ENCODE results near the gene PTPRU. TPM values are rescaled to one million over a fixed set of nuclear protein-coding genes. Genes with fewer than 3 reads are reported as not detected.
"Not testable (repeated sequence)": the region's sequence is repeated elsewhere in the genome, so short reads cannot be mapped to it uniquely, and the experiment has no call there.

Gene PTPRU
- total RNA-seq, 1 donor: 9.4 TPM

- H3K36me3 ChIP-seq (ENCODE audit: insufficient read depth, low read length): no peaks in the 10 kb centered on the region
- H3K4me3 ChIP-seq (ENCODE audit: insufficient read depth, low read length): no peak overlapping the region
- H3K27me3 ChIP-seq (ENCODE audit: insufficient read depth, low read length): no peaks in the 10 kb centered on the region
- H4K20me1 ChIP-seq (ENCODE audit: insufficient read depth, low read length): no peaks in the 10 kb centered on the region
- H3K4me1 ChIP-seq (ENCODE audit: insufficient read depth, low read length): no peaks in the 10 kb centered on the region
- H3K4me2 ChIP-seq (ENCODE audit: insufficient read depth, low read length): no peak overlapping the region
- no peak for TF ChIP-seq CTCF (IDR thresholded peaks at IDR 0.05; ENCODE audit: extremely low read depth, low read depth, low read length)
- peak; percentile 17 for DNase-seq (ENCODE audit: insufficient read length, low spot score, missing footprints)
- H2AFZ ChIP-seq (ENCODE audit: low read length): no peak overlapping the region
- no peaks in the 10 kb centered on the region for H3K9me3 ChIP-seq (ENCODE audit: low read depth, low read length)
- no peaks in the 10 kb centered on the region for H3K79me2 ChIP-seq (ENCODE audit: insufficient read depth, low read length)
- no peak overlapping the region for H3K27ac ChIP-seq (ENCODE audit: low read depth, low read length)
Observed at GRCh38 chr1:29310616-29311180, 74.4 kb downstream of the PTPRU start.

- H3K4me1 ChIP-seq (ENCODE audit: insufficient read depth, low read length): no peaks in the 10 kb centered on the region
- no peaks in the 10 kb centered on the region for H3K27me3 ChIP-seq (ENCODE audit: insufficient read depth, low read length)
- H3K4me2 ChIP-seq (ENCODE audit: insufficient read depth, low read length): no peak overlapping the region
- H4K20me1 ChIP-seq (ENCODE audit: insufficient read depth, low read length): no peaks in the 10 kb centered on the region
- no peak for TF ChIP-seq CTCF (IDR thresholded peaks at IDR 0.05; ENCODE audit: extremely low read depth, low read depth, low read length)
- H3K36me3 ChIP-seq (ENCODE audit: insufficient read depth, low read length): no peaks in the 10 kb centered on the region
- H3K27ac ChIP-seq (ENCODE audit: low read depth, low read length): no peak overlapping the region
- no peaks in the 10 kb centered on the region for H3K79me2 ChIP-seq (ENCODE audit: insufficient read depth, low read length)
- H3K9me3 ChIP-seq (ENCODE audit: low read depth, low read length): no peaks in the 10 kb centered on the region
- H2AFZ ChIP-seq (ENCODE audit: low read length): no peak overlapping the region
- H3K4me3 ChIP-seq (ENCODE audit: insufficient read depth, low read length): no peak overlapping the region
- DNase-seq (ENCODE audit: insufficient read length, low spot score, missing footprints): peak; percentile 62
Observed at GRCh38 chr1:29311352-29312030, 75.2 kb downstream of the PTPRU start.

- Histone ChIP-seq H4K20me1 (ENCODE audit: insufficient read depth, low read length) (no peaks in the 10 kb centered on the region), H3K4me2 (ENCODE audit: insufficient read depth, low read length) (no peak overlapping the region), H3K36me3 (ENCODE audit: insufficient read depth, low read length) (no peaks in the 10 kb centered on the region), H3K27ac (ENCODE audit: low read depth, low read length) (no peak overlapping the region), H3K9me3 (ENCODE audit: low read depth, low read length) (no peaks in the 10 kb centered on the region), H3K4me1 (ENCODE audit: insufficient read depth, low read length) (no peaks in the 10 kb centered on the region), H3K79me2 (ENCODE audit: insufficient read depth, low read length) (no peaks in the 10 kb centered on the region), H3K4me3 (ENCODE audit: insufficient read depth, low read length) (no peak overlapping the region), H2AFZ (ENCODE audit: low read length) (no peak overlapping the region), H3K27me3 (ENCODE audit: insufficient read depth, low read length) (no peaks in the 10 kb centered on the region)
- DNase-seq (ENCODE audit: insufficient read length, low spot score, missing footprints): peak; percentile 71
- TF ChIP-seq CTCF (IDR thresholded peaks at IDR 0.05; ENCODE audit: extremely low read depth, low read depth, low read length): no peak
Observed at GRCh38 chr1:29312469-29313461, 76.4 kb downstream of the PTPRU start.

GRCh38 chr1:29314685-29315084 is 78.4 kb downstream of the PTPRU start:
- H3K9me3 ChIP-seq (ENCODE audit: low read depth, low read length); H4K20me1 ChIP-seq (ENCODE audit: insufficient read depth, low read length); H3K27me3 ChIP-seq (ENCODE audit: insufficient read depth, low read length); H3K27ac ChIP-seq (ENCODE audit: low read depth, low read length); H3K4me1 ChIP-seq (ENCODE audit: insufficient read depth, low read length); H3K36me3 ChIP-seq (ENCODE audit: insufficient read depth, low read length); H3K79me2 ChIP-seq (ENCODE audit: insufficient read depth, low read length); DNase-seq (ENCODE audit: insufficient read length, low spot score, missing footprints); H2AFZ ChIP-seq (ENCODE audit: low read length); H3K4me3 ChIP-seq (ENCODE audit: insufficient read depth, low read length); H3K4me2 ChIP-seq (ENCODE audit: insufficient read depth, low read length): not testable (repeated sequence)

Data from osteoblast (primary cell).